HL-60/S4 (cell line): Measurements from ENCODE around the gene CITED1.

Source experiments
- in situ Hi-C: fragments of 300-500 bp; cut with MboI; formaldehyde crosslinking; loops from 2 replicates; pipeline ENCODE4 v1.14.3; 2022; ENCODE audit warnings: low sequenced_read_pairs

Gene CITED1

DNA sequence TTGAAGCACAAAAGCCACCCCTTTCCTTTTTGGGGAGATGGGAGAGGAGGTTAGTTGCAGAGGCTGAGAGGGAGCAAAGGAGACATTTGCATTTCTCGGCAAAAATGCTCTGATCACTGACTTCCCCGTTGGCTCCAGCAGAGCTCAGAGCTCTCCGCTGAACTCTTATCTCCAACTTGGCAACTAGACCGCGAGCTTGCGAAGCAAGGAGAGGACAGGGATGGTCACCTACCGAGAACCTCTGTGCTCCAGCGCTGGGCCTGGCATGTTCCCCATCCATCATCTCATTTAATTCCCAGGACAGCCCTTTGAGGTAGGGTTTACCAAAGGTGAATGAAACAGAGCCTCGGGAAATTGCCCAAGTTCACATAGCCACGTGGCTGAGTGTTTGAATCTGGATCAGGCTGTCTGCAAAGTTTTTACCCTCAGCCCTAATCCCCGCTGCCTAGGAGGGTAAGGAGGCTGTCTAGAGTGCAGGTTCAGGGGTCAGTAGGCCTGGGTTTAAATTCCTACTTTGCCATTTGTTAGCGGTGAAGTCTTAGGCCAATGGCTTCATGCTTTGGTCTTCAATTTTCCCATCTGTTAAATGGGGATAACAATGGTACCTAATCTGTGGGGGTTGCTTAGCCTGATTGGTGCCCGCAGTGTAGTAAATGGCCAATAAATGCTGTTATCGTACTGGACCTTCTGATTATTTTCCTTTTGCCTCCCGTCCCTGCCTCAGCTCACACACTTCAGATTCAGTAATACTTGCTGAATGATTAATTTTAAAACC, 3.8 kb upstream of the CITED1 start:
- in situ Hi-C loops = no loop called here

DNA sequence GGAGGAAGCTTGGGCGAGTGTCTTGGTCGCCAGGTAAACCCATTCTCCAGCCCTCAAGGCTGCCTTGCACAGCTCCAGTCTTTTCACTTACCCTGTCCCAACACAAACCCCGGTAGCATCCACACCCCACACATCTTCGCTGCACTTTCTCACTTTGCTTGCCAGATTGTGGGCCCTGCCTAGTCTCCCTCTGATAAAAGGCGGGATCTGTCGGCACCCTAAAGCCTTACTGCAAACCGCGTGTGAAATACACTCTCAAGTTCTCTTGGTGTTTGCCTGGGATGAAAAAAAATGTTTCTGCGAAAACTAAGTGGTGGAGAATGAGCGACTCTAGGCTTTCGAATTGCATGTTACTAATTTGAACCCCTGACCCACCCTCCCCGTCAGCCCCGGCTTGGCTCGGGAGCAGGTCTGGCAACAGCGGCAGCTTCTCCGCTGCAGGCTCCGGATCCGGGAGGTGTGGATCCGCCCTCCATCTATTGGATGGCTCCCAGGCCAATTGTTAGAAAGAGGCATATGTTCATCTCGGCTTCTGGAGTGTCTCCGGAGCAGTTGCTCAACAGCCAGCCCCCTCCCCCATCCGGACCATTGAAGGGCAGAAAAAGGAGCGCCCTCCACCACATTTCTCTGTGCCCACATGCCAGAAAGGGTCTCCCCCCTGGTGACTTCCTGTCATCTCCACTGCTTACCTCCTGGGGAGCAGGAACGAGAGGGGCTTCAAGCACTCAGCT, 3.0 kb upstream of the CITED1 start:
- in situ Hi-C loops = no loop called here

DNA sequence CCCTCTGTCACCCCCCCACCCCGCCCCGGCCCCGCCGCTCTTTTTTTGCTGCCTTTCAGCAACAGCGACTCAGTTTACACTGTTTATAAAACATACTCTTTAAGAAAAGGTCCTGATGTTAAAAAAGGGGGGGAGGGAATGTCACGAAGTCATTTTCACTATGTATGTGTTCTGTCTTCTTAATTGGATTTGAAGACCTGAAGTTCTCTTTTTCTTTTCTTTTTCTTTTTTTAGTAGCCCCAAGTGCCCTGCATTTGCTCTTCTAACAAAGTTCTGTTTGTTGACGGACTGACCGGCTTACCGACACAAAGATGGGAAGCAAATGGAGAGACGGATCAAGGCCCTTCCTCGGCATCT, 2.5 kb upstream of the CITED1 start:
- in situ Hi-C loops = no loop called here

DNA sequence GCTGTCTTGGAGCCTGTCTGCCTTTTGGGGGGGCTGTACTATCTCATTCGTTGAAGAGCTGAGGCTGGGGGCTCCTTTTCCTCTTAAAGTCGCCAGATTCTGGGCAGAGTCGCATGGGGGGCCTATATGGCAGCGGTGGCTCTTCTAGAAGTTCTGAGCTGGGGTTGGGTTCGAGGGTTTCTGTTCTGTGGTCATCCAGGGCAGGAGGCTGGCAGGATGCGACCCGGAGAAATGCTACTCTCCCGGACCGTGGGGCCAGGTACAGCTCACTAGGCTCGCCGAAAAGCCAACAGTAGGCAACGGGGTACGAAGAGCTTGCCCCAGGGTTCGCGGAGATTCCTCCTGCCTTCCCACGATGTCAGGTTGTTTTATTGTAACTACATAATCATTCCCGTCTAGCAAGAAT, 1.9 kb upstream of the CITED1 start:
- in situ Hi-C loops = no loop called here

DNA sequence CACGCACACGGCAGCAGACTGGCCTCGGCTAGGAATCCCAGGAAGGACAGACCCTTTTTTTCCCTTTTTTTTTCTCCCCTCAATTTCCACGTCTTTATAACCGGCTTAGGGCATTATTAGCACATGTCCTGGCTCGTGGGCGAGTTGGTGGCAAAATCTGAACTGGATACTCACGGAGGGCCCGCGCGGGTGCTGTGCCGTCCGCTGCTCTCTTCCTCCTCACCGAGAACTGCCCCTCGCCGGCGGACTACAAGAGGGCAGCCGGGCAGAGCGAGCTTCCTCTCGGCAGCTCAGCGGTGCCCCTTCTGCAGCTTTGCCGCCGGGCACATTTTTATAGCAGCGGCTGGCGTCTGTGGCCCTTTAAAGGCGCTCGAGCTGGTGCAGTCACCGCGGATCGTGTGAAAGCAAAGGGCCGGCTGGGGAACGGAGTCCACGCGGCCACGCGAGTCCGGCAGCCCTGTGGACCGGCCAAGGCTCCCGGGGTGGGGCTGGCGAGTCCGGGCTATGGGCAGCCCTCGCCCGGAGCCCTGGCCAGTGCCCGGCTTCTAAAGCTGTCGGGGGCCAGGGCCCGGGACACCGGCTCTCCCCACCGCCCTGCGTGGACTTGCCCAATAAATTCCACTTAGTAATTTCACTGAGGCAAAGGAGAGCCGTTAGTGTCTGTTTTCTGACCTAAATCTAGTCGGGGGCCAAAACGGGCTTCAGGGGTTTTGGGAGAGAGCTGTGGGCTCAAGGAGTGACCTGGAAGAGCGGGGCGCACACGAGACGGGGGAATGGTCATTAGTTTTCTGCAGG, 1.3 kb upstream of the CITED1 start:
- in situ Hi-C loops = no loop called here

DNA sequence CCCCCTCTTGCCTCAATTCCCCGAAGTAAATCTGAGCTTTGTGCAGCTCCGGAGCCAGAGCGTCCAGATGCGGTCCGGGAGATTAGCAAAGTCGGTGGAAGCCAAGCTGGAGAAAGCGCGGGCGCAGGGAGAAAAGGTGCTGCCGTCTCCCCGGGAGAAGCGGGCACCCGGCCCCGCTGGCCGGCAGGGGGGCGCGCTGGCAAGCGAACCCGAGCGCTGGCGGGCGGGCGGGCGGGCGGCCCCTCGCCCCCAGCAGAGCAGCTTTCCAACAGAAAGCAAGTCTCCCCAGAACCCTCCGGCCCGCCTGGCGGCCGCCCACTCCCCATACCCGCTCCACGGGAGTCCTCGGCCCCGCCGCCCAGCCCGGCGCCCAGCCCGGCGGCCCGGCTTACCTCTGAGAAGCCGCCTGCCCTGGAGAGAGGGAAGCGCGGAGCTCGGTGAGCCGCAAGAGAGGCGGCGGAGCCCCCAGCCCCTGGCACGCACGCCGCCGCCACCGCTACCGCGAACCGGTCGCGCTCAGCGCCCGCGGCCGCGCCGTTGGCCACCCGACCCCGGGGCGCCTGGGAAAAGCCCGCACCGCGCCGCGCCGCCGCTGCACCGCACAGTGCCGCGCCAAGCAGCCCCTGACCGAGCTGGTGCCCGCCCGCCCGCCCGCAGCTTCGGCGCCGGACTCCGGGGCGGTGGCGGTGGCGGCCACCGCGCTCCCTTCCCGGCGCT, 529 bp upstream of the CITED1 start:
- in situ Hi-C loops = no loop called here

DNA sequence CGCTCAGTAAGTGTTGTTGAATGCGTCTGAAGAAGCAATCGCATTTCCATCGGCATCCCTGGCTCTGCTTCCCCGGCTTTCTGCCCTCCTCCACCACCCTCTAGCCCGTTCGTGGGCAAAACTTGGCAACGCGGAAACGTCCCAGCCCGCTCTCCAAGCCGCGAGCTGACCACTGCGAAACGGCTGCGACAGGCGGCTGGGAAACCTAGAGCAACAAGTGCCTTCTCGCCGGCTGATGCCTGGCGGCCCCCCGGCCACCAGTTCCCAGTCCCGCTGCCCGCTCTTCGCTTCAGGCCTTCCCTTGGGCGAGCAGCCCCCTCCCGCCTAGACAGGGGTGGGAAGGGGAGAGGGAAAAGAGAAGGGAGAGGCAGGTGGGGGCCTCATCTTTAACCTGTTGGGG, 837 bp downstream of the CITED1 start:
- in situ Hi-C loops = no loop called here

DNA sequence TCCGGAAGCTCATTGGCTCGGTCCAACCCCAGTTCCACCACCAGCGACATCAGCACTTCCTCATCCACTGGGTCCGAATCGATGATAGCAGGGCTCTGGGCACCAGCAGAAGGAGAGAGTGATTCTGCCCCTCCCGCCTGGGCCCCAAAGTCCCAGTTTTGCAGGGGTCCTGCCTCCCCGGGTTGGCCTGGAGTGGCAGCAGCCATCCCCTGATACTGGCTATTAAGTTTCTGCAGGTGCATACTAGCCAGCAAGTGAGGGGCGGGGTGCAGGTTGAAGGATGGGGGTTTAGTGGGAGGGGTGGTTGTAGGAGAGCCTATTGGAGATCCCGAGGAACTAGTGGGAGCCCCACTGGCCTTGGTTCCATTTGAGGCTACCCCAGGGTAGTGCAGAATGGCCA, 3.9 kb downstream of the CITED1 start:
- in situ Hi-C loops = no loop called here

DNA sequence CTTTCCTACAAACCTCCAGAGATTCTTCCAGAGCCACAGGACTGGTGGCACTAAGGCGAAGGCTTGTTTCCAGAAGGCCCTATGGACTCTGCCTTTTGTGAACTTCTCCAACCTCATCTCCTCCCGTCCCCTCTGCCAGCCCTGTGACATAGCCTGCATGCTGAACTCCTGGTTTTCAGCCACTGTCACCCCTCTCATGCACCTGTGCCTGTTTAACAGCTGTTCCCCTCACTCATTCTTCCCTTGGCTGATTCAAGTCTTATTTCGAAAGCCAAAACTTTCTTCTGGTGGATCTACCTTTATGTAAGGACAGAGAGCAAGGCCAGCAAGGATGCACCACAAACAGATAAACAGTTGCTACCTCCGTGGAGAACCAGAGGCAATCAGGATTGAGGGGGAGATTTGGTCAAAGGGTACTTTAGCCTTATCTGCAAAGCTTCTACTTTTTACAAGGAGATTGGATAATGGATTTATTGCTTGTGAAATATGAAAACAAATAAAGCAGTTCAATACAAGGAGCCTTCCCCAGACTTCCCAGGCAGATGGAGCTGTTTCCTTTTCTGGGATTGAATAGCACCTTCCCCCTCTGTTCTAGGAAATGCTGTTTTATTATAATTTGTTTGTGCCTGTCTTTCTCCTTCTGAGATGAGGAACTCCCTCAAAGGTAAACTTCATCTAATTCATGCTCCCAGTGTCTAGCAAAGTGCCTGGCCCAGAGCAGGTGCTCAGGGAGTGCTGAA, 5.7 kb downstream of the CITED1 start:
- in situ Hi-C loops = loop anchor here (25.0 kb wide), 1 partner anchor 237 kb away; no protein-coding TSS in a partner anchor

DNA sequence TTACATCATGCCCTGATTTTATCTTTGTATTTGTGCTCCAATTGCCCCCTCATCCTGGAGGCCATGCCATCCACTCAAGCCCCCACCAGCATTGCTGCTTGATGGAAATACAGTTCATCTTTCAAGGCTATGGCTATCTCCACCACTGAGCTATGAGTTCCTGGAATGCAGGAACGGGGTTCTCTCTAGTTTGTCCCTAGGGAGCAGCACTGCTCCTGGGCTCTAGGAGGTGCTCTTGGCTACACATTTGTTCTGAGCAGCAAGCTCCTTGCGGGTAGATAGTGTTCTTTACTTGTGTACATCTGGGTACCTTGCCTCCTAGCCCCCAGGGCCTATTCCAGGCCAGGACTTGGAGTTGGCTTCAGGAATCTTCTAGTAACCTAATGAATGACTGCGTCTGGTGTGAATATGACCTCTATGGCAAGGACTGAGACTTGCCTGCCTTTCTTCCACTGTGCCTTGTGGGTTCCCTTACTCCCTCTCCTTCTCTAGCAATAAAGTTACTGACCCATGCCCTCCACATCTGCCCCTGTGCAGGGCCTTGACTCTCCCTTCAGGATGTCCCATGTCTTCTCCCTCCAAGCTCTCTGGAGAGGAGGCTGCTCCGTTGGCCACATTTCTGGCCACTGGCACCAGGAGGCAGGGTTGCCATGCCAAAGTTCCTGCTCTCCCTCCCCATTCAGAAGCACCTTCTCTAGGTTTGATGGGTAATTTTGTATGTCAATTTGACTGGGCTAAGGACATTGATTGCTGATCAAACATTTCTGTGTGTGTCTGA, 7.6 kb downstream of the CITED1 start:
- in situ Hi-C loops = loop anchor here (25.0 kb wide), 1 partner anchor 239 kb away; no protein-coding TSS in a partner anchor

DNA sequence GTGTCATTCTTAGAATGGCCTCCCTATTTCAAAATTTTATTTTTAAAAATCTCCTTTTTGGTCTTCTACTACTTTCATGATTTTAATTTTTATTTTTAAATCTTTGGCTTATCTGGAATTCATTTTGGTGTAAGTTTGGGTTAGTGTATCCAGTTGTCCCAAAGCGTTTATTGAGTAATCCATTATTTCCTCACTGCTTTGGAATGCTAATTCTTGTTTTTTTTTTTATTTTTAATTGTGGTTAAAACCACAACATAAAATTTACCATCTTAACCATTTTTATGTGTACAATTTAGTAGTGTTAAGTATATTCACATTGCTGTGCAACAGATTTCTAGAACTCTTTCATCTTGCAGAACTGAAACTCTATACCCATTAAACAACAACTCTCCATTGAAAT, 8.7 kb downstream of the CITED1 start:
- in situ Hi-C loops = loop anchor here (25.0 kb wide), 1 partner anchor 240 kb away; no protein-coding TSS in a partner anchor

DNA sequence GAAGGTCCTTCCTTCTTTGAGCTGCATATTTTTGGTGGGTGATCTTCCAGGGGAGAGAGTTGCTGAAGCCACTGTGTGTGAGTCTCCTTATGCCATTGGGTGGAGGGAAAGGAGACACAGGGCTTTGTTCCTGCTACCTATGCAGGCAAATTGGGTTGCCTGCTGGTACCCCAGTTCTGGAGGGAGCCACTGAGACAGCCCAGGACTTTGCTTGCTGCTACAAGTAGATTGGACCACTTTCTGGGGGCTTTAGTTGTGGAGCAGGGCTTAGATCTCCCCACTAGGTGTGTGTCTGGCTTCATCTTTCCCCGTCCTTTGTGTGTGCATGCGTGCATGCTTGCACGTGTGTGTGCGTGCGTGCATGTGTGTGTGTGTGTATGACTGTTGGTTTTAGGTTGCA, 10.0 kb downstream of the CITED1 start:
- in situ Hi-C loops = loop anchor here (25.0 kb wide), 1 partner anchor 242 kb away; no protein-coding TSS in a partner anchor

DNA sequence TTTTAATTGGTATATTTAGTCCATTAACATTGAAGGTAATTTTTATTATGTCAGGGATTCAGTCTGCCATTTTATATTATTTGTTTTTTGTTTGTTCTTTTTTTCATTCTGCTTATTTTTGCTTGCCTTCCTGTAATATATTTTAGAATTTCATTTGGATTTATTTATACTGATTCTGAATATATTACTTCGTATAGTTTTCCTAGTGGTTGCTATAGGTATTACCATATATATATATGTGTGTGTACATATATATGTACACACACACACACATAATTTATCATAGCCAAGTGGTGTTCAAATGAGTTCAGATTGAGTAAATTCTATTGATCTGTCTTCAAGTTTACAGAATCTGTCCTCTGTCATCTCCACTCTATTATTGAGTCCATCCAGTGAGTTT, 11.2 kb downstream of the CITED1 start:
- in situ Hi-C loops = loop anchor here (25.0 kb wide), 1 partner anchor 243 kb away; no protein-coding TSS in a partner anchor

DNA sequence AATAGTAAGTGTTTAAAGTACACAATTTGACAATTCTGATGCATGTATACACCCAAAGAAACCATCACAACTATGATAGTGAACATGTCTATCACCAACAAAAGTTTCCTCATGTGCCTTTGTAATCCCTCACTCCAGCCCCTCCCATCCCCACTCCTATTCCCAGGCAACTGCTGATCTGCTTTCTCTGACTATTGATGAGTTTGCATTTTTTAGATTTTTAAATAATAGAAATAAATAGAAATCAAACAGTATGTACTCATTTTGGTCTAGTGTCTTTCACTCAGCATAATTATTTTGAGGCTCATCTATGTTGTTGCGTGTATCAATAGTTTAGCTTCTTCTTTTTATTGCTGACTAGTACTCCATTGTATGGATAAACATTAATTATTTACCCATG, 23.4 kb downstream of the CITED1 start:
- in situ Hi-C loops = loop anchor here (25.0 kb wide), 1 partner anchor 255 kb away; no protein-coding TSS in a partner anchor

DNA sequence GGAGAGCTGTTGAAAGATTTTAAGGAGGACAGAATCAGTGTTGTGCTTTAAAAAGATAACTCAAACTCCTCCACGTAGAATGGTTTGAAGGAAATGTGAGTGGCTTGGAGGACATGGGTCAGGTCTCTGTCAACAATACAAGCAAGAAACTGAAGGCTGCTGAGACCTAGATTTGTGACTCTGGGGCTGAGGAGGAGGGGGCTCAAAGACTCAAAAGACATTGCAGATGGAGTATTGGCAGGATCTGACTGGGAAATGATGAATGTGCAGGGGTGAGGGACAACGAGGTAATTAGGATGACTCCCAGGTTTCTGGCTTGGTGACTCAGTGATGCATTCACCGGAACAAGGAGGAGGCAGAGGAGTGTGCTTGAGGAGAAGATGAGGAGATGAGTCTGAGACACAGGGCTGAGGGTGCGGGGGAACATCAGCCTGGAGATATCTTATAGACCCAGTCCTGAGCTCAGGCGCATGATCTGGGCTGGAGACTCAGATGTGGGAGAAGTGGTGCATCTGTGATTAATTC, 25.3 kb downstream of the CITED1 start:
- in situ Hi-C loops = loop anchor here (25.0 kb wide), 1 partner anchor 257 kb away; no protein-coding TSS in a partner anchor

DNA sequence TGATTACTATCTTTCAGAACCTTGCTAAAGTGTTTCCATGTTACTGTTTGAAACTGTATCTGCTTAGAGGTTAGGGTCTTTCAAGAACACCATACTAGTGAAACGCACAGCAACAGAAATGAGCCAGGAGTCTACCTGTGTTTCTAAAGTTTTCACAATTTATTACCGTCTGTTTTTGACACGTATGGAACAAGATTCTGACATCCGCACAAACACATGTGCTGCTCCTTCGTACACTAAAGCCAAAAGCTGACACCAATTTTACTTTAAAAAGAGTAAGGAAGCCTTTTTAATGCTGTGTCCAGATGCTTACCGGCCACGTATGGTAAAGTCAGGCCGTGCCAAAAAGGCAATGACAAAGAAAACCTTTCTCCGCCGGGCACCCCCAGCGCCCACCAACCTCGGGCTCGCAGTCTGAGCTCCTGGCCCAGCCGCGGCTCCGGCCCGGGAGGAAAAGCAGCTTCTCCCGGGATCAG, 29.2 kb downstream of the CITED1 start:
- in situ Hi-C loops = loop anchor here (25.0 kb wide), 1 partner anchor 261 kb away; no protein-coding TSS in a partner anchor

DNA sequence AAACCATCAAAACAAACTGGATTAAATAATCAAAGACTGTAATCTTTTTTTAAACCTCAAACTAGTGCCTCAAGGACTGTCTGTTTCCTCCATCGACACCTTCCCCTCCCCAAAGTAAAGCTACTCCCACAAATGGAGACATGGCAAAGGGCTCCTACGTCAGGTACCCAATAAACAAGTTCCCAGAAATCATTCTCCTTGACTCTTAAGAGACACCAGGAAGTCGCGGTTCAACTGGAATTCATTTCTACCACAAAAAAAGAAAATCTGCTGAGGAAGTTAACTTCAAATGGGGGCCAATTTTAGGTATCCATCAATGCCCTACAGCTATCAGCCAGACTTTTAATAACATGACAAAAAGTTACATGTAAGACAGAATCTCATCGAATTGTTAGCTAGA, 31.2 kb downstream of the CITED1 start:
- in situ Hi-C loops = no loop called here

DNA sequence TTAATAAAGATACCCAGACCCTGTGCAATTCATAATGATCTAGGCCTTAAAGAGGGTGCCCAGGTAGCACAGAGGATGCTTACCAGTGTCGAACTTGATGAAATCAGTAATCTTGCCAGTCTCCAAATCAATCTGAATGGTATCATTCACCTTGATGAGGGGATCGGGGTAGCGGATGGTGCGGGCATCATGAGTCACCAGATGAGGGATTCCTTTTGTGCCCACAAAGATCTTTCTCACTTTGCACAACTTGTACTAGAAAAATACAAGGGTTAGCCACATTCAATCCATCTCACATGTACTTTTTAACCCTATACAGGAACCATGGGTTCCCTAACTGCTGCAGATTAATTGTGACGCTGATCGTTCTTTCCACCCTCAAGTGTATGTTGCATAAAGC, 32.0 kb downstream of the CITED1 start:
- in situ Hi-C loops = no loop called here

DNA sequence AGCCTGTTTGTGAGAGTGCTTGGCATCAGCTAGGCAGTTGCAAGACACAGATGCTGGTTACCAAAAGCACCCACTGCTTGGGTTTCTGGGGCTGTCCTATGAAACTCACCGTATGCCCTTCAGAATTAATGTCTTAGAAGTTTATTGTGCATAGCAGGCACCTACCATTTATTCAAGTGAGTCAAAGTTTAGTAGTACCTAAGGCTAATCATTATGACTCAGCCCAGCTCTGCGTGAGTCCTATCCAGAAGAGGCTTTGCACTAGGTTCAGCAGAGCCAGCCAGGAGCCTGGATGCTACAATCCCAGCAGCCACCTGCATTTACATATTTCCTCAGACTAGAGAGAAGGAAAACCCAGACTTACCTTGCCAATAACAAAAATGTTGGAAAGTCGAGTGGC, 32.8 kb downstream of the CITED1 start:
- in situ Hi-C loops = no loop called here
